ENCODE measurements around the gene ZNF329. TPM values are rescaled to one million over a fixed set of nuclear protein-coding genes. Genes with fewer than 3 reads are reported as not detected.

The ZNF329 gene
- total and polyA plus RNA-seq, 2 of the 8 experiments (the other 6 are each of a cell fraction or from before 2014, with no cell fraction given) = 5.8 to 11.2 TPM

DNA sequence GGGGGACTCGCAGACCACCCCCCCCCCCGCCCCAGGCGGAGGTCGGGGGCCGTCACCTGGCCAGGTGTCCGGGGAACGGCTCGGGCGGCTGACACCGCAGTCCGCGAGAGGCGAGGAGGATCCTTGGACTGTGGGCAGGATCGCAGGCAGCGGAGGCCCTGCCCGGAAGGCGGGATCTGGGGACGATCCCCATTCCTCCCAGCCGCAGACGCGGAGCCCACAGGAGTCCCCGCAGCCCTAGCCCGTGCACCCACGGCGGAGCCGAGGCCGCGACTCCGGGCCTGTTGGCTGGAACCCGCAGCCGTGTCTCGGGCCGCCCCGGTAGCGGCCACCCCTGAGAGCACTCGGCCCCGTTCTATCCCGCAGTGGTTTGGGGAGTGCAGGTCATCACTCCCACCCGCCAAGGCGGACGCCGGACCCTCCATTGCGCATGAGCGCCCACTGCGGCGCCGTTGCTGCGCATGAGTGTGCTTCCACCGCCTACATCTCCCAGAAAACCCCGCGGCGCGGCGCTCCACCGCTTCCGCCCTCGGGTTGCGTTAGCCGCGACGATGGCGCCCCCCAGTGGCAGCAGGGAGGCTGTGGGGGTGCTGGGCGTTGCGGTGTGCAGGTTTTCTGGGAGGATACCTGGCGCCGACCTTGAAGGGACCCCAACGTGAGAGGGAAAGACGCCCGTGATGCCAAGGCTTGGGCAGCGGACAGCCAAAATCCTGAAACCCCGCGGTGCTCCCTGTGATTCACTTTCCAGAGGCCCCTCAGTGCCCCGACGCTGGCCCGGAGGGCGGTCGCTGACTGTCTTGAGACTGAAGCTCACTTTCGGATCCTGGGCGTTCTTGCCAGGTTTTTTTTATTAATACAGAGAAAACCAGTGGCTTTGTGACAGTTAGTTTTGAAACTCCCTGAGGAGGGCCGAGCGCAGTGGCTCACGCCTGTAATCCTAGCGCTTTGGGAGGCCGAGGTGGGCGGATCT lies 4.4 kb upstream of the ZNF329 start (continued):
- TF ChIP-seq SIX5 (IDR thresholded peaks at IDR 0.05; ENCODE audit: low read depth, low read length) = peak; percentile 64
- TF ChIP-seq RBBP5 (IDR thresholded peaks at IDR 0.05; ENCODE audit: borderline replicate concordance, low read depth, low read length) = no peak; the same call in 1 of the 2 replicates
- TF ChIP-seq TAF1 (IDR thresholded peaks at IDR 0.05; ENCODE audit: low read depth, low read length) = peak; percentile 72; the same call in 1 of the 2 replicates
- no peak for TF ChIP-seq SAP30 (IDR thresholded peaks at IDR 0.05; ENCODE audit: insufficient read depth, insufficient replicate concordance, low read length)
- TF ChIP-seq RXRA (IDR thresholded peaks at IDR 0.05; ENCODE audit: insufficient read depth, low read depth, low read length) = no peak
- 0 out of 3 replicates have a peak, but pooled peaks of 1 of the 2 experiments have one; percentile 23 for TF ChIP-seq EP300 (IDR thresholded peaks at IDR 0.05; ENCODE audit: borderline replicate concordance in 1 of 2, low read depth in 2 of 2, low read length in 2 of 2)
- no peak for TF ChIP-seq CBX5 (IDR thresholded peaks at IDR 0.05; ENCODE audit: low read depth, low read length)
- no peak for TF ChIP-seq GTF2F1 (IDR thresholded peaks at IDR 0.05; ENCODE audit: borderline replicate concordance, low read depth, low read length)
- TF ChIP-seq PHF8 (conservative IDR thresholded peaks at IDR 0.05; ENCODE audit: low read depth, low read length) = peak; percentile 87
- TF ChIP-seq TBP (IDR thresholded peaks at IDR 0.05; ENCODE audit: low read depth, low read length) = peak; percentile 57
- TF ChIP-seq SP1 (IDR thresholded peaks at IDR 0.05; ENCODE audit: low read depth, low read length) = 0 out of 2 replicates have a peak, but pooled peaks have one; percentile 35
- no peak for TF ChIP-seq SP2 (IDR thresholded peaks at IDR 0.05; ENCODE audit: low read length)
- no peak for TF ChIP-seq TCF12 (IDR thresholded peaks at IDR 0.05; ENCODE audit: low read depth, low read length)
- TF ChIP-seq RNF2 (IDR thresholded peaks at IDR 0.05; ENCODE audit: borderline replicate concordance, low read depth, low read length, missing control alignments, poor library complexity, severe bottlenecking) = no peak
- TF ChIP-seq JUN (IDR thresholded peaks at IDR 0.05; ENCODE audit: low read depth, low read length) = no peak
- TF ChIP-seq, protein P1, sequence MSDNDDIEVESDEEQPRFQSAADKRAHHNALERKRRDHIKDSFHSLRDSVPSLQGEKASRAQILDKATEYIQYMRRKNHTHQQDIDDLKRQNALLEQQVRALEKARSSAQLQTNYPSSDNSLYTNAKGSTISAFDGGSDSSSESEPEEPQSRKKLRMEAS (IDR thresholded peaks at IDR 0.05) = peak; percentile 24; the same call in 1 of the 2 replicates
- no peak for TF ChIP-seq KDM1A (IDR thresholded peaks at IDR 0.05; ENCODE audit: borderline replicate concordance, low read length)
- peak; percentile 13; the same call in 1 of the 2 replicates for TF ChIP-seq BRCA1 (IDR thresholded peaks at IDR 0.05; ENCODE audit: low read depth, low read length)
- peak; percentile 63; the same call in 1 of the 2 replicates for TF ChIP-seq BACH1 (IDR thresholded peaks at IDR 0.05; ENCODE audit: low read length)
- TF ChIP-seq ASH2L (IDR thresholded peaks at IDR 0.05; ENCODE audit: low read length) = peak; percentile 90
- peak; percentile 54; the same call in 1 of the 2 replicates for TF ChIP-seq CREB1 (IDR thresholded peaks at IDR 0.05)
- TF ChIP-seq FOSL1 (IDR thresholded peaks at IDR 0.05; ENCODE audit: insufficient read depth, low read depth, low read length) = no peak
- peak; percentile 74 for TF ChIP-seq POLR2AphosphoS5 (IDR thresholded peaks at IDR 0.05; ENCODE audit: low read depth, low read length)
